ENCODE measurements around the gene ROPN1L.

DNA sequence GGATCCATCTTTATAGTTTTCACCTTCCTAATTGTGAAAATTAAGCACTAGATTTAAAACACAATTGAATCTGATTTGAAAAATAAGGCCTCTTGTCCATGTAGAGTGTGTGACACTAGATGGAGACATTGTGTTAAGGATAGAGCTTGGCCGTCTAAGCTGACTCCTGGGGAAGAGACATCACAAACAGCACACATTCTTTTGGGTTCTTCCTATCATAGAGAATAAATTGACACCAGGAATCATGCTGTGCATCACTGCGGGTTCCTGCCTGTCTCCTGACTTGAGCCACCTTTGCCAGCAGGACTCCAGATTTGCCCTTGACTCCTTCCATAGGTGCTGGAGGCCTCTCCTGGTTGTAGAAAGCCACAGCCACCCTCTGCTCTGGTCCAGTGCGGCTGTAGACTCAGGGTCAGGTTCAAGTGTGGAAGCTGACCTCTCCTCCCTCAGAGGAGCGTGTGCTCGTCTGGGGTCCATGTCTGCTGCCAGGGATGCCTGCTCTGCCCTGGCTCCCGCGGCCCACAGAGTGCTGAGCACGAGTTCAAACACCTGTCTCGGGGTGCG, 11.2 kb downstream of the ROPN1L start:
- no peak for TF ChIP-seq EZH2 (IDR thresholded peaks at IDR 0.05; ENCODE audit: borderline replicate concordance, insufficient read depth, low read depth, low read length, poor library complexity, severe bottlenecking)
- TF ChIP-seq, protein P1, sequence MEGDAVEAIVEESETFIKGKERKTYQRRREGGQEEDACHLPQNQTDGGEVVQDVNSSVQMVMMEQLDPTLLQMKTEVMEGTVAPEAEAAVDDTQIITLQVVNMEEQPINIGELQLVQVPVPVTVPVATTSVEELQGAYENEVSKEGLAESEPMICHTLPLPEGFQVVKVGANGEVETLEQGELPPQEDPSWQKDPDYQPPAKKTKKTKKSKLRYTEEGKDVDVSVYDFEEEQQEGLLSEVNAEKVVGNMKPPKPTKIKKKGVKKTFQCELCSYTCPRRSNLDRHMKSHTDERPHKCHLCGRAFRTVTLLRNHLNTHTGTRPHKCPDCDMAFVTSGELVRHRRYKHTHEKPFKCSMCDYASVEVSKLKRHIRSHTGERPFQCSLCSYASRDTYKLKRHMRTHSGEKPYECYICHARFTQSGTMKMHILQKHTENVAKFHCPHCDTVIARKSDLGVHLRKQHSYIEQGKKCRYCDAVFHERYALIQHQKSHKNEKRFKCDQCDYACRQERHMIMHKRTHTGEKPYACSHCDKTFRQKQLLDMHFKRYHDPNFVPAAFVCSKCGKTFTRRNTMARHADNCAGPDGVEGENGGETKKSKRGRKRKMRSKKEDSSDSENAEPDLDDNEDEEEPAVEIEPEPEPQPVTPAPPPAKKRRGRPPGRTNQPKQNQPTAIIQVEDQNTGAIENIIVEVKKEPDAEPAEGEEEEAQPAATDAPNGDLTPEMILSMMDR (IDR thresholded peaks at IDR 0.05), result peak; percentile 85
